T-helper 9 cell (primary cell): ENCODE data around the gene MAN1C1.

Experiments
- DNase-seq: peaks from one replicate; pipeline ENCODE4 v3.0.0-alpha.2; 2020

The MAN1C1 gene

DNA sequence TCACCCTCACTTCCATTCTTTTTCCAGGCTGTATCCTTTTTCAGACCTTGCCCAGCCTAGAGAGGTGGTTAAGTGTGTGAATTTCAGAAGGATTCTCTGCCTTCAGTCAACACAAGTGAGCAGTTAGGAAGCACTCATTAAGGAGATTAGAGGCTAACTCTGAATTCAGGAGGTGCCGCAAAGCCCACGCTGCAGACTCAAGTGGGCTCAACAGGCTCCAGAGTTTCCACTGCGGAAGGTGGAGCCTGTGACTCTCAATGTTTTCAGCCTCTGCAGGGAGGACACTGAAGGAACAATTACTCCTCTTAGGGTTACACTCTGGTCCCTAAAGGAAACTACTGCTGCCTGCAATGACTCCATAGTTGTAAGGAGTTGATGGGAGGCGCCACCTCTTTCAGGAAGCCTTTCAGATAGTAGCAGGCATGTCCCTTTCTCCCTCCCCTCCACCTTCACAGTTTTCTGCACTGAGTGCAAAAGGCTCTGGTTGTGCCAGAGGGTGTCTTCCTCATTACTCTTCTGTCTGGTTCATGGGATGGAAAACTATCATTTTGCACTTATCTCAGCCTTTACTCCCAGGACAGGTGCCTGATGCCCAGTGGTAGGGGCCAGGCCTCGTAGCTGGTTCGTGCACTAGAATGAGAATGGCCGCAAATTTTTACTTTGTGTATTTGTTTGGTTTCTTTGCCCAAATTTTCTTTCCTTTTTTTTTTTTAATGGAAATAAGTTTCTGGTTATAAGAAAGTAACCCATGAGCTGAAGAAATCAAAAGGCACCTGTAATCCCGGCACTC lies 128.2 kb downstream of the MAN1C1 start:
- DNase-seq, result no peak

DNA sequence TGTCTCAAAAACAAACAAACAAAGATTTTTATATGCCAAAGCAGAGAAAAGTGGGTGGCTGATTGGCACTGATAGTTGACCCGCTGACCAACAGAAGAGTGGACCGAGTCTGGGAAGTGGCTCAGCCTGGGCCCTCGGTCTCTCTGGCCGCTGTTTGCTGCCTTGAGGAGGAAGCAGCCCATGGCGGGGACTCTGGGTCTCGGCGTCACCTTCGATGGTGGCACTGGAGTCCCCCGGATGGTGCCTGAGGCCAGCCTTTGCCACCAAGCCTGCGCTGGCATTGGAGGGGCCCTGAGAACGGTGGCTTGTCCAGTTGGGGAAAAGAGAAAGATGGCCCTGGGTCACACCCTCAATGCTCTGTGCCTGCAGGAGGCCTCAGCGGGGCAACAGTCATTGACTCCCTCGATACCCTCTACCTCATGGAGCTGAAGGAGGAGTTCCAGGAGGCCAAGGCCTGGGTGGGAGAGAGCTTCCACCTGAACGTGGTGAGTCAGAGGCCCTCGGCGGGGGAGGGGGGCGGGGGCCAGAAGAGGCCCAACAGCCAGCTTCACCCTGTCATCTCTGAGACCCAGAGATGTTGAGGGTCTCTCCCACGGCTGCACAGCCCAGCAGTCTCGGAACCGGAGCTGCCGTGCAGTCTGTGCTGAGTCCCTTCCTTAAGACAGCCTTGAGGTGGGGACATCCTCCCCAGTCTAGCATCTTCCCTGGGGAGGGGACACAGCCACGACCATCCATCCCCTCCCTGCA lies 129.9 kb downstream of the MAN1C1 start:
- no peak for DNase-seq

DNA sequence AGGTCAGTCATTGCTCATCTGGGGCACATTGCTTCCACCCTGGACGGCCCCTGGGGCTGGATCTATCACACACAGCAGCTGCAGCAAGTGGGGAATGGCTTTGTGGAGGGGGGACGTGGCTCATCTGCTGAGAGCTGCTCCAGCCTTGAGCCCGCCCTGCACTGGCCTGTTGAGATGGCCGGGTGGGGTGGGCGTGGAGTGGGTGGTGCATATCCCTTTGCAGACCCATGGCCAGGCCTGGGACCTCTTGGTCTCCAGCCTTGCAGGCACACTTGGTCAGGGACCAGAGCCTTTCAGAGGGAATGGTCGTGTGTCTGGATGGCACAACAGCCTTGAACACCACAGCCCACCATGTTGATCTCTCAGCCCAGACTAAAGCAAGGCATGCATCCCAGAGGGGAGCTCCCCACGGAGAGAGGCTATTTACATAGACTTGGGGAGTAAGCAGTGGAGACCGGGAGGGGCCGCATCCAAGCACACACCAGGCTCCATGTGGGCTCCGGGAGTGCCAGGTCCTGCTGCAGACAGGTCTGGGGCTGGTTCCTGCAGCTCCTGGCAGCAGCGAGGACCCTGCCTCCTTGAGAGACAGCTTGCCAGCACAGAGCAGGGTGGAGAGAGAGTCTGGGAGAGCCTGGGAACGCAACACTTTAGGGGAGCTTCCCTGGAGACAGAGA lies 130.6 kb downstream of the MAN1C1 start:
- no peak for DNase-seq

DNA sequence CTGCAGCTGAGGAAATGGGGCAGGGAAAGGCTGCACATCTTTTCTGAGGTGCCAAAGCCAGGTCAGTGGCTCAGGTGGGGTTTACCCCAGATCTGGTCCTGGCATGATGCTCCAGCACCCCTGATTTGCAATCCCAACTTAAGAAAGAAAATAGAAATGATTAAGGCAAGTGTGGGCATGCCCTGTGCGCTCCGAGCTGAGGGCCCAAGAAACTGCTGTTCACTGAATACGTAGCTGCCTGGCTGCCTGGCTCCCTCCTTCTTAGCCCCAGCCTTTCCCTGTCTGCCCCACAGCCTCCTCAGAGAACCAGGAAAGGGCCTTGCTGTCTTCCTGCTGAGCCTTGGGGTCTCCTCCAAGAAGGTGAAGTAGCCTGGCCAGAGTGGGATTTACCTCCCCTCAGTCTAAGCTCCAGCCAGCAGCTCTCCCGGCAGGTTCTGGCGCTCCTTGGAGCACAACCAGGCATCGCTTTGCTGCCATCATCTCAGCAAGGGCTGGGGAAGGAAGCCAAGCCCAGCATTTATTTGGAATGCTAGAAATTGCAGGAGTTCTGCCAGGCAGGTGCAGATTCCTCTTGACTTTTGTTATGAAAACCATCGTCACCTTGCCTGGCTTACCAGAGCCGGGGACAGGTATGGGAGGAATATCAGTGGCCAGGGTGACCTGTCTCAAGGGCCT lies 132.1 kb downstream of the MAN1C1 start:
- DNase-seq, result no peak

DNA sequence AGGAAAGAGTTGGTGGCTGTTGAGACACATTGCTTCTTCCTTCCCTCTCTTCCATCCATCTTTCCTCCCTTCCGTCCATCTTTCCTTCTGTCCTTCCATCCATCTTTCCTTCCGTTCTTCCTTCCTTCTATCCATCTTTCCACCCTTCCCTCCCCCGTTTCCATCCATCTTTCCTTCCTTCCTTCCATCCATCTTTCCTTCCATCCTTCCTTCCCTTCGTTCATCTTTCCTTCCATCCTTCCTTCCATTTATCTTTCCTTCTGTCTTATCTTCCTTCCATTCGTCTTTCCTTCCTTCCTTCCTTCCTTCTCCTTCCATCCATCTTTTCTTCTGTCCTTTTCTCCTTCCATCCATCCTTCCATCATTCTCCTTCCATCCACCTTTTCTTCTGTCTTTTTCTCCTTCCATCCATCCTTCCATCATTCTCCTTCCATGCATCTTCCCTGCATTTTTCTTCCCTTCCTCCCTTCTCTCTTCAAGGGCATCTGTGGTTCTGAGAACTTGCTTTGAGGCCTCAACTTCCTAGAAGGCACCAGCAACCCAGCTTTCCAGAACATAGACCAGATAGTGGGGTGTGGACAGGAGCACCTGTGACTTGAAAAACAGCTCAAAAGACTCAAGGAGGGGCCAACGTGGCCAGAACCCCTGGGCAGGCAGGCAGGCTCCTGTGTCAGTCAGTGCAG lies 134.5 kb downstream of the MAN1C1 start:
- no peak for DNase-seq

DNA sequence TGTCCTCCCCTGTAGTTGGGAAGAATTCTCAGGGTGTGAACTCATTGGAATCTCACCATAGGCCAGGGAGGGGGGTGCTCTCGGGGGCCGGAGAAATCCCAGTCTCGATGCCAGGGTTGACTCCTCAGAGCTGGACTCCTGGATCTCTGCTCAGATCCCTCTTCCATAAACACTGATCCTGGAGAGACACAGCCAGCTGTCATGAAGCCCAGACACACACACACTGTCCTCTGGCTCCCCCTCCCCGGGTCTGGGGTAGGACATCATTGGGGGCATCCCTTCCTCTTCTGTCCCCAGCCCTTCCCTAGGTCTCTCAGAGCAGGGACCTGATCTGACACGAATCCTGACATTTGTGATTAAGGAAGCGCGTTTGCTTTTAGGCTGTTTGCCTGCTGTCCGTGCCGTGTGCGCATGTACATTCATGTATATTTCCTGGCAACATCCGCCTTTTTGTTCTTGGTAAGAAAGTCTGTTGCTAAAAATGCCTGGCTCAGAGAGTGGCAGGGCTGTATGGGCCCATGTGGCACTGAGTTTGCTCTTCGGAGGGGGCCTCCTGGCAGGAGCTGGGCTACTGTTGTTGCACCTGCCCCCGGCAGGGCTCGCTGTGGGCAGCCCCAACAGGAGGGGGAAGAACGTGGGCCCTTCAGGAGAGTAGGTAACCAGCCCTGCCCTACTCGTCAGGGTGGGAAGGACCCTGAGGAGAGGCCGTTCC lies 138.0 kb downstream of the MAN1C1 start:
- DNase-seq, result no peak

DNA sequence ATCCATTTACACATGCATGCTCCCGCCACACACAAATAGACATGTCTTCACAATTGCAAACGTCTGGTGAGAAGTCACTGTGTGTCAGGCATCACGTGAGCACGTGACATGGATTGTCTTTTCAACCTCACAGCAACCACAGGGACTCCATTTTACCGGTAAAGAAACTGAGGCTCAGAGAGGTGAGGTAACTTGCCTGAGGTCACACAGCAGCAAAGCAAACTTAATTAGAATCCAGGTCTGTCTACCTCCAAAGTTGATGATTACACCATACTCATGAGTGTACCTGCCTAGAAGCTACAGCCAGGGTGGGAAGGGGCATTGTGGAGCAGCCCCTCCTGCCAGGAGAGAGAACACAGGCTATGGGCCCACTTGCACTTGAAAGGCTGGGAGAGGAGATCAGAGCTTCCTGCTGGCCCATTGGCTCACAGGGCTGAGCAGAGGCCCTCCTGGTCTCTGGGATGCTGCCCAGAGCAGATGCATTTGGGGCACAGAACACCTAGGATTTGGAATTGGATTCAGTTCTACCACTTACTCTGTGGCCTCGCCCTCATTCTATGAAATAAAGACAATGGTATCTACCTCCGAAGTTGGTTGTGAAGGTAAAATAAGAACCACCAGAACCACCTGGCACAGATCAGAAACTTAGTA lies 139.0 kb downstream of the MAN1C1 start:
- no peak for DNase-seq

DNA sequence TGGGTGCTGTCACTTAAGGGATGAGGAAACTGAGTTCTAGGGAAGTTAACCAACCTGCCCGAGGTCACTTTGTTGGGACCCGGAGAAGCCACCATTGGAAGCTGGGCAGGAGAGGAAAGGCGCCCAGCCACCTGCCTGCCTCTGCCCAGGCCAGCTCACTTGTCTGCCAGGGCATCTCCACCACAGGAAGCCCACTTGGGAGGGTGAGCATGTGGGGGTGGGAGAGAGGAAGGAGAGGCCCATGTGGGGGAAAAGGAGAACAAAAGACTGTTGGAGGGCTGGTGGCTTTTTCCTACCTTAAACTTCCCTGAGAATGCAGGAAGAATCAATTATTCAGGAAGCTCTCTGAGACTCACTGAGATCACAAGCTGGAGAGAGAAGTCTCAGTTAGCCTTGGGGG lies 139.6 kb downstream of the MAN1C1 start:
- DNase-seq, result no peak

DNA sequence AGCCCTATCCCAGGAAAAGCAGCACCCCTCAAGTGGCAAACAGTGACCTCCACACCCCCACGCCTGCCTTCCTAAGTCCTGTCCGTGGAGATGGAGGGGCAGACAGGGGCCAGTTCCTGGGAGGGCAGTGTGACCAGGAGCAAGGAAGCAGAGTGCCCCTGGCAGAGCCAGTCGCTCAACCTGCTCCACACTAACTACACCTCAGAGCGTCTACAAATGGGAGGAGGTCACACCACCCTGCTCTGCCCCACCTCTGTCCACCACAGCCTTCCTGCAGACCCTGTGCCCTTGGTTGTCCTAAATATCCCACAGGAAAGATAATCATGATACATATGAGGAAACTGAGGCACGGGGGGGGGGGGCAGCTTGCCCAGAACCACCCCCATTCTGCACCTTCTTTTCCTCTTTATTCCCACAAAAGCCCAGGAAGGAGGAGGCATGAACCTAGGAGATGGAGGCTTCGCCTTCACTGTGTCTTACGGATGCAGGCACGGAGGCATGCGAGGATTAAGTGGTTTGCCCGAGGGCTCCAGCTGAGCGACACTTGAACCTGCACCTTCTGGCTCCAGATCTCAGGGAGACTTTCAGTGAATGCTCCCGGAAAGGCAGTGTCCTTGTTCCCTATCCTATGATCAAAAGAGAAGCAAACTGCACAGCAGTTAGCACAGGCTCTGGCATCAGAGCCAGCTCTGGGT lies 140.7 kb downstream of the MAN1C1 start:
- no peak for DNase-seq

DNA sequence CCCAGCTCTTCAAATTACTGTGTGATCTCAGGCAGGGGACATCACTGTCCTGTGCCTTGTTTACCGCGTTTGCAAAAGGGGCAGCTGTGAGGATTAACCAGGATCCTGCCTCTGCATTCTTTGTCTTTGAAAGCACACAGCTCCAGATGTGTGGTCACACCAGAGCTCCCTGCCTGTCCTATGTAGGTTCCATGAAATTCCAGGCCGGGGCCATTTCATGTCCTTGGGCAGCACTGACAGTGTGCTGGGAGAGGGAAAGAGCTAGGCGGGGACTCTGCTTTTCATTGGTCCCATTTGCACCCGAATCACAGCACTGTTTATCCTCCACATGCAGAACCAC lies 141.2 kb downstream of the MAN1C1 start:
- no peak for DNase-seq

DNA sequence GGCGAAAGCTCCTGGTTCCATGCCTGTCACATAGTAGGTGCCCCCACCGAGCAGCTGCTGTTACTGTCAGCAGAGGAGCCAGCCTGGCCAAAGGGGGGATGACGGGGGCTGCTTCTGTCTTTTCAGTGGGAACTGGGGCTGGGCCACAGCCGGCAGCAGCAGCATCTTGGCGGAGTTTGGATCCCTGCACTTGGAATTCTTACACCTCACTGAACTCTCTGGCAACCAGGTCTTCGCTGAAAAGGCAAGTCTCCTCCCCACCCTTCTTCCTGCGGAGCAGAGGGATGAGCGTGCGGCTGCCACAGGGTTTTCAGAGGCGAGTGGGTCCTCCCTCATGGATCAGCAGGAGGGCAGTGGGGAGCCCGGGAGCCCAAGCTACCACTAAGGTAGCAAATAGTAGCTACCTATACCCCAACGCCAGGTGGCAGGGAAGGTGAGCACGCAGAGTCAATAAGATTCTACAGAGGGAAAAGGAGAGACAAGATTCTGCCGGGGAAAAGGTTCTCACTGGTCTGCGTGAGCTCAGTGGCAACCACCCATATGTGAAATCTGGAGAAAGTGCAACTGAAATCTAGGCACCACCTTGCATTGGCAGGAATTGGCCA lies 142.0 kb downstream of the MAN1C1 start:
- DNase-seq, result no peak

DNA sequence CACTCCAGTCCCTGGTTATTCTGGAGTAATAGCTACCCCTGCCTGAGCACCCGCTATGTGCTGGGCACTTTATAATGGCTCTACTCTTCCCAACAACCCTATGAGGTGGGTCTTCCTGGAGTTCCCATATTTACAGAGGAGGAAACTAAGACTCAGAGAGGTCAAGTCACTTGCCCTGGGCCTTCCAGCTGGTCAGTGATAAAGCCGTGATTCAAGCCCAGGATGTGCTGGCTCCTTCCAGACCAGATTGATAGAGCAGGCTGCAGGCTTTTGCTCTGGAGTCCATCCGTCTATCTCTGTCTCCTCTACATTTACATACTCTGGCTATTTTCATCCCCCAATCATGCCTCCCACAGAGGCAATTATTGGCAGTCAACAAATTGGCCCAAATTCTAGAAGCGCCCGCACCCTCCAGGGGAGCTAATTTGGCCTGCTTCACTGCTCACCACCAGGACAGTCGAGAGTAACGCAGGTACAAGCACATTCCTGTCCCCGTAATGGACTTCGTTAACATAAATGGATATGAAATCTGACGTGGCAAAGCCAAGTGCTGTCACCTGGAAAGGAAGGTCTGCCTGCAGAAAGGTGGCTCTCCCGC lies 143.6 kb downstream of the MAN1C1 start:
- DNase-seq, result no peak

DNA sequence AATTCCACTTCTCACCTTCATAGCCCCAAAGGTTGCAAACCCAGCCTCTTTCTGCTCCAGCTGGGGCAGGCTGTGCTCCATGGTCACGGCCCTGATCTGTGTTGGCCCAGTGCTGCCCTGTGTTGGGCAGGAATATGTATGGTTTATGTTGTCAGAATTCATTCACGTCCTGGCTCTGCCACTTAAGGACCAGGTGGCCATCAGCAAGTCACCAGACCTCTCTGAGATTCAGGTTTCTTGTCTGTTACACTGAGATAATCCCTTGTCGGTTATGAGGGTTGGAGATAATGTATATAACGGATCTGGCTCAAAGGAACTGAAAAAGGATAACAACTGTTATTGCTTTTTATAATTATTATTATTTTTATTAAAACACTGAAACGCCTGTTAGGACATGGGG lies 144.3 kb downstream of the MAN1C1 start:
- no peak for DNase-seq

DNA sequence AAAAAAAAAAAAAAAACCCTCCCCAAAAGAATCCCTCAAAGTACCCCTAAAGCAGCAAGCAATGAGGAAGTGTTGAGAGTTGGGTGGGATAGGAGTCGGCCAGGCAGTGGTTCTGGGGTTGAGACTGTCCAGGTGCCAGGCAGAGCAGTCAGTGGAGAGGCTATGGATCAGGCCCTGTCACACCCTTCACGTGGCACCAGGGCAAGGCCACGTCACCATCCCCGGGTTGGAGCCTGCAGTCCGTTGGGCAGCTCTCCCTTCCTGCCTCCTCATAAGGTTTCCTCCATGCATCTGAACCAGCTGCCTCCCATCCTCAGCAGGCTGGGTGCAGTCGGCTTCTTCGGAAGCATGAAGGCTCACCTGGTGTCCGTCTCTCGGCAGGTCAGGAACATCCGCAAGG lies 146.9 kb downstream of the MAN1C1 start:
- DNase-seq, result no peak

DNA sequence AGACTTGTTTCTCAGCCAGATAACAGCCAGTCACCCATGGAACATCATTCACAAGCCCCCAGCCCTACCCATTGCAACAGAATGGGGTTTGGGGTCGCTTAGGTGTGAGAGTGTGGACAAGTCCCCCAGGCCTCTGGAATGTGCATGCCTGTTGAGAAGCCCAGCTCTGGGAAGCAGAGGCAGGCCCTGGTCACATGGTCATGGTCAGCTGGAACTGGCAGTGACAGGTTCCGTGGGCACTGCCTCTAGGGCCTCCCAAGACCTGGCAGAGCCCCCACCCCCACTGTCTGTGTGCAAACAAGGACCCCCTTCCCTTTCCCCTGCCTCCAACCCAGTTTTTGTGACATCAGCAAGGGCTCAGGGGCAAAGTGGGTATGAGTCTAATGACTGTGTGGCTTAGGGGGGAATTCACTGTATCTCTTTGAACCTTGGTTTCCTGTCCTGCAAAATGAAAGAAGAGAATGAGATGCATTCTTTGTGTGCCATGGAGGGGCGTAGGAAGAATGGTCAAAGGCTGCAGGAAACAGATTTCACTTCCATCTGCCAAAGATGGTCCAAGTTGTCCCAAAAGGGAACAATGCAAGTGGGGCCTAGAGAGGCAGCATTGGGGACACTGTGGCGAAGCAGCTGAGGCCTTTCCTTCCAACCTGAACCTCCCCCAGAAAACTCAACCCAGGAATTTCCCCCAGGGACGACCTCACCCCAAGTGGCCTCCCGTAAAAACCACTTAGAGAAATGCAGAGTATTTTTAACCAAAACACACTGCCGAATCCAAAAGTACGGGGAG lies 148.7 kb downstream of the MAN1C1 start:
- DNase-seq, result no peak

DNA sequence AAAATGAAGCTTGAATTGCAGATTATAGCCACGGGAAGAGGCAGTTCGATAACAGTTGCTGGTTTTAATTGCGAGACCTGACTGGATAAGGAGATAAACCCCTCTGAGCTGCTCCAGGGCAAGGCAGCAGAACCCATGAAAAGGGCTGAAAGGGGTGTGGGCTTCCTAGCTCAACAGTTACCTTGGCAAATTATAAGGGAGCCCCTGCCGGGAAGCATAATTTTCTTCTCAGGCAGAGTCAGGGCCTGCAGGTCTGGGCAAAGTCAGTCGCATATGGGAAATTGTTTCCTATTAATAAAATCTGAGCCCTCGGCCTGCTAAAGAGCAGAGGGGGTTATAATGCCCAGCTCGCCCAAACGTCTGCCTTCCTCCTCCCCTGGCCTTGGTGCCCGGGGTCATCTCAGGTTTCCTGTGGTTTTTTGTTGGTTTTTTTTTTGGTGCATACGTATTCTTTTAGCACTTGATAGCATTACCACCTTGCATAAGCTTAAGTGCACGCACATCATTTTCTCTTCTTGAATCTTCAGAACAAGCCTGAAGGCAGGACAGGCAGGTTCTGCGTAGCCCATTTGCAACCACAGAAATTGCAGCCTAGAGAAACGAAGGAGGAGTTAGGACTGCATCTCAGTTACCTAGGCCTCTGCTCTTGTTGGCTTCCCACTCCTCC lies 149.5 kb downstream of the MAN1C1 start:
- DNase-seq, result no peak

DNA sequence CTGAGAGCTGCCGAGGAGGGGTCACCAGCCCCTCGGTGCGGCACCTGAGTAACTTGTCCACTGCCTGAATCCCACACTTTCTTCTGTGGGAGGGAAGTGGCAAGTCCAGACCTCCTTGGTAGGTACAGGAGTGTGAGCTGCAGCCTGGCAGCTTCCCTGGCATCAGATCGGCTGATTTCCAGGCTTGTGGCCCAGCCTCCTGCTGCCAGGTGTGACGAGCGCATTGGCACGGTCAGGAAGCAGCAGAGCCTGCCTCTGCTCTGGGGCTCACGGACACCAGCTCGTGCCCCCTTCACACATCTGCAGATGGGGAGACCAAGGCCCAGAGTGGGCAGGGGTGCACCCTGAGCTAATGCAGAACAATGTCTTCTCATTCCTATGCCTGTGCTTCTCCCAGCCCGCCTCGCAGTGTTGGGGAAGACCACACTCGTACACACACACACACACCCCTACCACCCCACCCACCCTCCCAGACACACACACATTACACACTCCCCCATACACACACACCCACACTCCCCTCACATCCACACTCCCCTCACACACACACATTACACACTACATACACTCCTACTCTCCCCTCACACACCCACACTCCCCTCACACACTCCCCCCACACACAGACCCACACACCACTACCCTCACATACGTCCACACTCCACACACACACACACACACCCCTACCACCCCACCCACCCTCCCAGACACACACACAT lies 150.3 kb downstream of the MAN1C1 start:
- no peak for DNase-seq

DNA sequence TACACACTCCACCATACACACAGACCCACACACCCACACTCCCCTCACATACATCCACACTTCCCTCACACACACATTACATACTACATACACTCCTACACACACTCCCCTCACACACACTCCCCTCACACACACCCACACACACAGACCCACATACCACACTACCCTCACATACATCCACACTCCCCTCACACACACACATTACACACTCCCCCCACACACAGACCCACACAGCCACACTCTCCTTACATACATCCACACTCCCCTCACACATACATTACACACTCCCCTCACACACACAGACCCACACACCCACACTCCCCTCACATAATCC lies 150.8 kb downstream of the MAN1C1 start:
- DNase-seq, result no peak
